H1 (cell line): ENCODE data around the gene OSBP2. TPM values are rescaled to one million over a fixed set of nuclear protein-coding genes. Genes with fewer than 3 reads are reported as not detected.

Source experiments
- CTCF ChIA-PET: fragments of 300-600 bp; sonication (Branson Sonifier 250); formaldehyde crosslinking; loops from one replicate; lab custom pipeline; 2021; ENCODE audit not compliant: partially characterized antibody; lab: Charles Lee
- POLR2A ChIA-PET: fragments of 300-600 bp; sonication (Branson Sonifier 250); formaldehyde crosslinking; loops from one replicate; lab custom pipeline; 2021; ENCODE audit warnings: inconsistent platforms; ENCODE audit not compliant: partially characterized antibody; lab: Charles Lee
- DNase-seq, 2 experiments: peaks; one replicate each; pipeline versions ENCODE4 v3.0.0 to v3.0.0-alpha.2; 2010 to 2022; ENCODE audit warnings: low spot score in 2 of 2, low read depth in 1 of 2, mixed read lengths in 1 of 2
- FAIRE-seq: peaks from 2 replicates; lab custom pipeline; 2011; peaks lifted over from hg19 to GRCh38; lab: Jason Lieb, UNC
- H2AFZ ChIP-seq: 2 replicates; pipeline ENCODE4 v1.8.1; 2012; ENCODE audit warnings: low read length, inconsistent platforms
- H2AK5ac ChIP-seq: 2 replicates; pipeline ENCODE4 v1.6.1; 2013; ENCODE audit warnings: low read depth, low read length
- H2BK120ac ChIP-seq: replicated peaks from 2 replicates; pipeline ENCODE3; 2013; ENCODE audit warnings: low read depth, low read length, inconsistent platforms
- H2BK12ac ChIP-seq: 2 replicates; pipeline ENCODE4 v1.6.1; 2013; ENCODE audit warnings: low read depth, low read length
- H2BK15ac ChIP-seq: 2 replicates; pipeline ENCODE4 v1.6.1; 2013; ENCODE audit warnings: low read length
- H2BK20ac ChIP-seq: 2 replicates; pipeline ENCODE4 v1.6.1; 2013; ENCODE audit warnings: low read length
- H2BK5ac ChIP-seq: 2 replicates; pipeline ENCODE4 v1.6.1; 2013; ENCODE audit warnings: low read depth, low read length
- H3K14ac ChIP-seq: 2 replicates; pipeline ENCODE4 v1.6.1; 2013; ENCODE audit warnings: inconsistent platforms; ENCODE audit not compliant: insufficient read length
- H3K18ac ChIP-seq: 2 replicates; pipeline ENCODE4 v1.6.1; 2013; ENCODE audit warnings: low read length; ENCODE audit errors: extremely low read depth
- H3K23ac ChIP-seq: 2 replicates; pipeline ENCODE4 v1.6.1; 2013; ENCODE audit warnings: inconsistent platforms; ENCODE audit not compliant: insufficient read length
- H3K23me2 ChIP-seq: 2 replicates; pipeline ENCODE4 v1.6.1; 2013; ENCODE audit warnings: low read depth, low read length
- H3K27ac ChIP-seq: 2 replicates; pipeline ENCODE4 v1.6.1; 2011; ENCODE audit warnings: low read depth, low read length, inconsistent platforms
- H3K27me3 ChIP-seq, 4 experiments: replicated peaks in 1 of 4; 1 replicate in 1 of 4; 2 replicates in 3 of 4; pipeline versions ENCODE4 v1.6.1 to v1.8.1; 2011 to 2013; ENCODE audit warnings: low read length in 3 of 4, mild to moderate bottlenecking in 3 of 4, inconsistent platforms in 2 of 4, mixed read lengths in 2 of 4, moderate library complexity in 1 of 4; ENCODE audit not compliant: control insufficient read depth in 3 of 4, insufficient read depth in 3 of 4; ENCODE audit errors: extremely low read depth in 1 of 4
- H3K36me3 ChIP-seq, 4 experiments: 2 replicates each; pipeline versions ENCODE4 v1.6.1 to v1.8.1; 2011 to 2013; ENCODE audit warnings: mild to moderate bottlenecking in 4 of 4, low read length in 3 of 4, moderate library complexity in 2 of 4, control low read depth in 1 of 4, inconsistent platforms in 1 of 4; ENCODE audit not compliant: insufficient read depth in 4 of 4, control insufficient read depth in 2 of 4
- H3K4ac ChIP-seq: replicated peaks from 2 replicates; pipeline ENCODE3; 2013; ENCODE audit warnings: low read length, low read depth, mixed read lengths, inconsistent platforms; ENCODE audit not compliant: insufficient read length
- H3K4me1 ChIP-seq, 4 experiments: replicated peaks in 1 of 4; 1 replicate in 1 of 4; 2 replicates in 3 of 4; pipeline versions ENCODE4 v1.6.1 to v1.8.1; 2011 to 2013; ENCODE audit warnings: low read length in 3 of 4, inconsistent platforms in 2 of 4, mixed read lengths in 1 of 4; ENCODE audit not compliant: insufficient read depth in 4 of 4, control insufficient read depth in 3 of 4
- H3K4me2 ChIP-seq, 2 experiments: 2 replicates each; pipeline versions ENCODE4 v1.6.1 to v1.8.1; 2011 to 2013; ENCODE audit warnings: low read depth in 2 of 2, low read length in 2 of 2, control low read depth in 1 of 2, inconsistent platforms in 1 of 2, mild to moderate bottlenecking in 1 of 2; ENCODE audit not compliant: insufficient read depth in 1 of 2
- H3K4me3 ChIP-seq, 4 experiments: fragments of 200-600, 300-600 bp in 1 of 4; sonication (generic), shearing (Covaris generic), sonication (Bioruptor Twin) in 1 of 4; 2 replicates each; pipeline versions ENCODE4 v1.5.1 to v1.8.1; 2011 to 2016; ENCODE audit warnings: low read length in 4 of 4, low read depth in 3 of 4, control low read depth in 2 of 4, inconsistent platforms in 2 of 4, mild to moderate bottlenecking in 2 of 4, mixed read lengths in 1 of 4, moderate library complexity in 1 of 4; ENCODE audit not compliant: insufficient read depth in 2 of 4; ENCODE audit errors: extremely low read depth in 1 of 4
- H3K56ac ChIP-seq: replicated peaks from 2 replicates; pipeline ENCODE3; 2013; ENCODE audit warnings: low read depth, mild to moderate bottlenecking, mixed read lengths, low read length, inconsistent platforms; ENCODE audit not compliant: insufficient read length
- H3K79me1 ChIP-seq: 2 replicates; pipeline ENCODE4 v1.6.1; 2013; ENCODE audit warnings: low read depth, low read length, control low read depth
- H3K79me2 ChIP-seq, 2 experiments: 2 replicates each; pipeline versions ENCODE4 v1.6.1 to v1.8.1; 2012 to 2013; ENCODE audit warnings: low read length in 2 of 2, mild to moderate bottlenecking in 2 of 2, inconsistent platforms in 1 of 2; ENCODE audit not compliant: insufficient read depth in 2 of 2, control insufficient read depth in 1 of 2
- H3K9ac ChIP-seq, 4 experiments: replicated peaks in 1 of 4; 1 replicate in 1 of 4; 2 replicates in 3 of 4; pipeline versions ENCODE4 v1.6.1 to v1.8.1; 2011 to 2013; ENCODE audit warnings: low read depth in 3 of 4, low read length in 3 of 4, control low read depth in 2 of 4, mild to moderate bottlenecking in 2 of 4, moderate library complexity in 2 of 4, inconsistent platforms in 1 of 4; ENCODE audit errors: extremely low read depth in 1 of 4
- H3K9me3 ChIP-seq, 2 experiments: 2 replicates each; pipeline versions ENCODE4 v1.6.1 to v1.8.1; 2012 to 2013; ENCODE audit warnings: mild to moderate bottlenecking in 2 of 2, moderate library complexity in 2 of 2, control low read depth in 1 of 2, inconsistent platforms in 1 of 2, low read depth in 1 of 2, low read length in 1 of 2, mixed read lengths in 1 of 2; ENCODE audit not compliant: insufficient read depth in 2 of 2
- H4K20me1 ChIP-seq, 2 experiments: replicated peaks in 1 of 2; 2 replicates each; pipeline versions ENCODE3 to v1.8.1; 2011 to 2013; ENCODE audit warnings: inconsistent platforms in 2 of 2, low read length in 2 of 2, mild to moderate bottlenecking in 1 of 2; ENCODE audit not compliant: insufficient read depth in 2 of 2, control insufficient read depth in 1 of 2
- H4K5ac ChIP-seq: 2 replicates; pipeline ENCODE4 v1.6.1; 2013; ENCODE audit warnings: low read length, low read depth, mixed read lengths, inconsistent platforms; ENCODE audit not compliant: insufficient read length
- H4K8ac ChIP-seq: 2 replicates; pipeline ENCODE4 v1.8.0; 2013; ENCODE audit warnings: mild to moderate bottlenecking, moderate library complexity, low read length, inconsistent platforms; ENCODE audit not compliant: insufficient read depth; ENCODE audit errors: extremely low read depth
- H4K91ac ChIP-seq: replicated peaks from 2 replicates; pipeline ENCODE3; 2013; ENCODE audit warnings: low read length, mixed read lengths, inconsistent platforms; ENCODE audit not compliant: insufficient read length
- EZH2 ChIP-seq: fragments of 200-600 bp; sonication (generic); IDR thresholded peaks from 2 replicates; pipeline ENCODE4 v1.7.1; 2012; ENCODE audit warnings: low read depth, mild to moderate bottlenecking, moderate library complexity, low read length, inconsistent platforms; ENCODE audit not compliant: severe bottlenecking
- HDAC2 ChIP-seq, 2 experiments: fragments of 300-600 bp in 1 of 2; sonication (generic) in 1 of 2; IDR thresholded peaks; 2 replicates each; pipeline ENCODE4 v1.6.1; 2011 to 2012; ENCODE audit warnings: low read depth in 2 of 2, low read length in 2 of 2, mild to moderate bottlenecking in 2 of 2, moderate library complexity in 2 of 2, borderline replicate concordance in 1 of 2, inconsistent platforms in 1 of 2
- RAD21 ChIP-seq, 2 experiments: IDR thresholded peaks in 1 of 2; conservative IDR thresholded peaks in 1 of 2; 2 replicates each; pipeline ENCODE4 v1.6.1; 2011; ENCODE audit warnings: low read depth in 2 of 2, low read length in 2 of 2, improper control_type of control experiment in 1 of 2, inconsistent platforms in 1 of 2, mild to moderate bottlenecking in 1 of 2, moderate library complexity in 1 of 2
- WGBS, 2 experiments: shearing (Covaris generic) in 1 of 2; methylation state at CpG; one replicate each; pipeline versions ENCODE4 v1.1.6 to v1.1.7; 2013 to 2015; ENCODE audit warnings: low lambda C conversion rate in 2 of 2, mixed read lengths in 2 of 2, inconsistent platforms in 1 of 2, low coverage in 1 of 2, missing lambda C conversion rate in 1 of 2; ENCODE audit not compliant: insufficient replicate concordance in 2 of 2, insufficient coverage in 1 of 2, insufficient read length in 1 of 2; ENCODE audit errors: extremely low coverage in 1 of 2, missing lambda C conversion rate in 1 of 2; 5-methylcytosine and 5-hydroxymethylcytosine counted together
- polyA plus RNA-seq, 7 experiments: library from polyadenylated mRNA; depleted of rRNA in 3 of 7; stranded (reverse) in 5 of 7; unstranded in 2 of 7; fragments of >200 nt in 5 of 7; fragments of 200-250 nt in 2 of 7; gene quantifications; 1 replicate in 5 of 7; 2 replicates in 1 of 7; 4 replicates in 1 of 7; pipeline versions ENCODE4 v1.2.1 to v1.2.3, GENCODE V29; 2011 to 2013; ENCODE audit warnings: missing spikeins in 2 of 7, mixed read lengths in 2 of 7
- total RNA-seq: library from RNA; stranded (reverse); fragmentation: NEBNext Ultra II Directional; extraction: Animal tissue kit (Norgen Biotek cat#: 25700); gene quantifications from 2 replicates; pipeline ENCODE4 v1.2.1, GENCODE V29; 2021
- TF ChIP-seq, protein P1 (sequence below): IDR thresholded peaks from 2 replicates; pipeline ENCODE4 v1.6.1; 2012; ENCODE audit warnings: inconsistent platforms

OSBP2 gene
- total and polyA plus RNA-seq, 2 of the 8 experiments (the other 6 are each of a cell fraction or from before 2014, with no cell fraction given): 3.4 to 3.7 TPM

GRCh38 chr22:30822216-30823014, 127.7 kb downstream of the OSBP2 start:
- H2BK12ac ChIP-seq: no peak overlapping the region
- no peak overlapping the region for H3K56ac ChIP-seq
- WGBS, 2 experiments: 6% methylated on average over 81 of the region's 87 CpGs; no CpG with 5 or more reads in 1 of the 2 experiments
- TF ChIP-seq HDAC2 (IDR thresholded peaks at IDR 0.05; ENCODE audit: borderline replicate concordance in 1 of 2, low read depth in 2 of 2, low read length in 2 of 2): peak in 1 of 2 experiments; percentile 46; a peak in 2 of 4 replicates
- TF ChIP-seq, protein P1, sequence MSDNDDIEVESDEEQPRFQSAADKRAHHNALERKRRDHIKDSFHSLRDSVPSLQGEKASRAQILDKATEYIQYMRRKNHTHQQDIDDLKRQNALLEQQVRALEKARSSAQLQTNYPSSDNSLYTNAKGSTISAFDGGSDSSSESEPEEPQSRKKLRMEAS: 0 out of 2 replicates have a peak, but pooled peaks have one; percentile 6
- TF ChIP-seq RAD21 (IDR thresholded peaks at IDR 0.05 in 1 of 2, conservative IDR thresholded peaks at IDR 0.05 in 1 of 2; ENCODE audit: low read depth in 2 of 2, low read length in 2 of 2): no peak
- TF ChIP-seq EZH2: peak; percentile 68

More at GRCh38 chr22:30822216-30823014, 127.7 kb downstream of the OSBP2 start:
- ChIA-PET POLR2A (interaction anchor here (0.7 kb wide), 1 partner anchor 65 kb away, joined by 3 read pairs; no protein-coding TSS in a partner anchor), CTCF (interaction anchor here (0.6 to 2.7 kb wide), 6 partner anchors 15 to 65 kb away, joined by 3 to 8 read pairs (median 4); no protein-coding TSS in a partner anchor)
- H2BK15ac ChIP-seq: no peak overlapping the region
- H2BK5ac ChIP-seq: no peak overlapping the region
- no peak overlapping the region for H4K91ac ChIP-seq
- no peak overlapping the region for H3K23ac ChIP-seq
- no peak overlapping the region for H2AK5ac ChIP-seq
- no peaks in the 10 kb centered on the region; the same call in 1 of the 2 replicates for H3K79me1 ChIP-seq
- no peak overlapping the region for H2BK120ac ChIP-seq
- DNase-seq (peak in 1 of 2 experiments; percentile 66), FAIRE-seq (no peak)
- H4K5ac ChIP-seq: no peak overlapping the region
- no peak overlapping the region for H2BK20ac ChIP-seq
- peaks cover 0 to 3% (median 0%) of the 10 kb centered on the region in 4 experiments; a peak in 2 of 7 replicates for H3K4me1 ChIP-seq
- no peak overlapping the region for H3K4ac ChIP-seq
- H3K9ac ChIP-seq: no peak overlapping the region; a peak in 1 of 7 replicates
- no peaks in the 10 kb centered on the region for H4K20me1 ChIP-seq
- peaks cover 7% of the 10 kb centered on the region; the same call in 1 of the 2 replicates for H3K23me2 ChIP-seq
- H3K79me2 ChIP-seq: no peaks in the 10 kb centered on the region
- H3K9me3 ChIP-seq: no peaks in the 10 kb centered on the region
- peak overlapping the region; percentile 38 to 70 (median 50) for H3K4me3 ChIP-seq
- H4K8ac ChIP-seq: peak overlapping the region; percentile 77
- H2AFZ ChIP-seq: no peak overlapping the region; the same call in 1 of the 2 replicates
- no peak overlapping the region for H3K14ac ChIP-seq
- peak overlapping the region; percentile 62 to 79 for H3K4me2 ChIP-seq
- H3K18ac ChIP-seq: peak overlapping the region; percentile 71; the same call in 1 of the 2 replicates
- no peaks in the 10 kb centered on the region for H3K36me3 ChIP-seq
- H3K27ac ChIP-seq: no peak overlapping the region
- H3K27me3 ChIP-seq: peaks cover 2 to 35% (median 24%) of the 10 kb centered on the region in 4 experiments
